Spinal cord (tissue), 10 donors: ENCODE data around the gene CAPN14. TPM values are rescaled to one million over a fixed set of nuclear protein-coding genes. Genes with fewer than 3 reads are reported as not detected.

Experiments used
- DNase-seq, 6 donors: peaks; one replicate each; pipeline versions ENCODE4 v3.0.0 to v3.0.0-alpha.2; 2013 to 2015; ENCODE audit warnings: low spot score in 6 of 6, low read depth in 4 of 6
- H3K27ac ChIP-seq: one replicate; pipeline ENCODE4 v1.5.1; 2013; ENCODE audit warnings: low read depth, low read length, control low read depth
- H3K27me3 ChIP-seq: one replicate; pipeline ENCODE4 v1.6.1; 2013; ENCODE audit warnings: low read length; ENCODE audit not compliant: control insufficient read depth, insufficient read depth
- H3K36me3 ChIP-seq: one replicate; pipeline ENCODE4 v1.6.1; 2013; ENCODE audit warnings: low read length; ENCODE audit not compliant: control insufficient read depth, insufficient read depth
- H3K4me1 ChIP-seq: one replicate; pipeline ENCODE4 v1.6.1; 2013; ENCODE audit warnings: low read length; ENCODE audit not compliant: control insufficient read depth, insufficient read depth
- H3K4me3 ChIP-seq: one replicate; pipeline ENCODE4 v1.5.1; 2013; ENCODE audit warnings: low read depth, low read length, control low read depth
- H3K9me3 ChIP-seq: one replicate; pipeline ENCODE4 v1.6.1; 2013; ENCODE audit warnings: low read length; ENCODE audit not compliant: control insufficient read depth, insufficient read depth
- WGBS: methylation state at CpG from one replicate; pipeline ENCODE4 v1.1.5; 2013; ENCODE audit warnings: missing lambda C conversion rate; ENCODE audit not compliant: insufficient coverage; 5-methylcytosine and 5-hydroxymethylcytosine counted together
- polyA plus RNA-seq, 2 donors: library from polyadenylated mRNA; unstranded; fragments of 120-200 nt; gene quantifications; one replicate each; pipeline ENCODE4 v1.2.1, GENCODE V29; 2013; ENCODE audit not compliant: insufficient read length in 2 of 2
- total RNA-seq, 2 donors: library from RNA; depleted of rRNA in 1 of 2; stranded (reverse); fragments of 120-200 nt in 1 of 2; fragments of >200 nt in 1 of 2; gene quantifications; one replicate each; pipeline versions ENCODE4 v1.2.3 to v1.2.4, GENCODE V29; 2013 to 2014
- donor health status: healthy.

The CAPN14 gene
- total and polyA plus RNA-seq, 4 donors: 0.28 to 0.63 (median 0.51) TPM

GRCh38 chr2:31254237-31255203 is 37.2 kb upstream of the CAPN14 start:
- peak in 1 of 6 donors; percentile 62 for DNase-seq
- peaks cover 27% of the 10 kb centered on the region for H3K4me1 ChIP-seq
- 80% methylated on average over 15 of the region's 19 CpGs for WGBS
- H3K9me3 ChIP-seq: no peaks in the 10 kb centered on the region
- no peak overlapping the region for H3K4me3 ChIP-seq
- peaks cover 49% of the 10 kb centered on the region for H3K36me3 ChIP-seq
- no peaks in the 10 kb centered on the region for H3K27me3 ChIP-seq
- no peak overlapping the region for H3K27ac ChIP-seq

DNA sequence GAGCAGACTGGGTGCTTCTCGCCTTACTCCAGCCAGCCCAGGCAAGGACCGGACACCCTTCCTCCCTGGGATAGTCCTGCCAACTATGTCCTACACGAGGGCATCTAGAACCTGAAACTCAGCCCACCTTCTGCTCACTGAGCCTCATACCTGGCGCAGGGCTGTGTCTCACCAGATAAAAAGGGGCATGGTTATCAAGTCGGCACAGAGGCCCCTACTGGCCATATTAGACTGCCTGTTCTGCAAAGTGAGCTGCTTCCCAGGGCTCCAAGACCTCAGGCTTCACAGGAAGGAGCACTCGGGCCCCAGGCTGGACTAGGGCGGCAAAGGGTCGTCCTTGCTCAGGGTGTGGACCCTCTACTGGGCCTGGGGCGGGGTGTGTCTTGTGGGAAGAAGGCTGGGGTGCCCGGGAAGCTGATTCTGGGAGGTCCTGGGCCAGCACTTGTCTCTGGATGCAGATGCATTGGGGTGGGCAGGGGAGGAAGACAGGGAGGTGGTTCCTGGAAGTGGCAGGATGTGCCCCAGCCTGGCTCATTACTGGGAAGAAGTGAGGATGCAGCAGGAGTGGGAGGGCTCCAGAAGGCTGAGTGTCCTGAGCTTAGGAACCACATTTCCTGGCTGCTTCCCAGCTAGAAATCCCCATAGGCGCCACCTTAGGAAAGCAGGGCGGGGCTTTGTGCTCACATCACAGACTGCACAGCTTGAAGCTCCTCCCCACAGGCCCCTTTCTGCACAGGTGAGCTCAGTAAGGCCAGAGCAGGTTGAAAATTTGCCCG is 36.2 kb upstream of the CAPN14 start:
- Histone ChIP-seq H3K4me1 (peaks cover 27% of the 10 kb centered on the region), H3K4me3 (no peak overlapping the region), H3K9me3 (no peaks in the 10 kb centered on the region), H3K27me3 (no peaks in the 10 kb centered on the region), H3K27ac (no peak overlapping the region), H3K36me3 (peaks cover 55% of the 10 kb centered on the region)
- 87% methylated on average over 12 of the region's 13 CpGs for WGBS
- DNase-seq: no peak

DNA sequence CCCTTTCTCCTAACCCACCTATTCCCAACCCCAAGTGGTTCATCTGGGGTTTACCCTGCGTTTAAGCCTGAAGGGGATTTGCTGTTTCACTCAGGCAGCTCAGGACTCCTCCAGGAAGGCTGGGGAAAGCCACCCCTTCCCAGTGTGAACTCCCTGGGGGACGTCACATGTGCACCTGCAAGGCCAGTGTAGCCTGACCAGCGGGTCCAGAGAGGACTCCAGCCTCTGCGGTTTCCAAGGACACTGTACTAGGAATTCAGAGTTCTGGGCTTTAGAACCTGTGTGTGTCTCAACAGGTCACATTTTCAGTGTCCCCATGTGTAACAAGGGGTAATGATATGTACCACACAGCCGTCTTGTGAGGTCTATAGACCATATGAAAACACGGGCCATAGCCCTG is 34.5 kb upstream of the CAPN14 start:
- Histone ChIP-seq H3K4me1 (peaks cover 20% of the 10 kb centered on the region), H3K9me3 (no peaks in the 10 kb centered on the region), H3K27ac (no peak overlapping the region), H3K36me3 (peaks cover 54% of the 10 kb centered on the region), H3K4me3 (no peak overlapping the region), H3K27me3 (no peaks in the 10 kb centered on the region)
- DNase-seq: no peak
- 93% methylated on average over 4 of the region's 6 CpGs for whole genome bisulfite sequencing

DNA sequence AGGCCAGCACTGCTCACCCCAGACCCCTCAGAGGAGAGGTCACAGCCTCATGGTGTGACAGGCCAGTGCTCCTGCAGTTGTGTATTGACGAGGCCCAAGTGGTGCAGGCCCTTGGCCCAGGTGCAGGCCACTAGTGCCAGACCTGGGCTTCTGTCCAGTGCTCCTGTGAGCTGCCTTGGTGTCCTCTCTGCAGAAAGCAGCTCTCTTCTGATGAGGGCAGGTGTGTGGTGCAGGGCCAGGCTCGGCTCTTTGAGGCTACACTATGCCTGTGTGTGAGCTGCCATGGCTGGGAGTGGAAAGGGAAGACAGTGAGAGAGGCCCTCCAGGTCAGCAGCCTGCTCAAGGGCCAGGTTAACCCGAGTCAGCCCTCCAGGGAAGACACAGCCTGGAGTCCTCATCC is 33.7 kb upstream of the CAPN14 start:
- Histone ChIP-seq H3K27ac (no peak overlapping the region), H3K4me3 (no peak overlapping the region), H3K4me1 (peaks cover 18% of the 10 kb centered on the region), H3K36me3 (peaks cover 56% of the 10 kb centered on the region), H3K27me3 (no peaks in the 10 kb centered on the region), H3K9me3 (no peaks in the 10 kb centered on the region)
- 74% methylated on average over 3 of the region's 3 CpGs for WGBS
- DNase-seq: no peak

DNA sequence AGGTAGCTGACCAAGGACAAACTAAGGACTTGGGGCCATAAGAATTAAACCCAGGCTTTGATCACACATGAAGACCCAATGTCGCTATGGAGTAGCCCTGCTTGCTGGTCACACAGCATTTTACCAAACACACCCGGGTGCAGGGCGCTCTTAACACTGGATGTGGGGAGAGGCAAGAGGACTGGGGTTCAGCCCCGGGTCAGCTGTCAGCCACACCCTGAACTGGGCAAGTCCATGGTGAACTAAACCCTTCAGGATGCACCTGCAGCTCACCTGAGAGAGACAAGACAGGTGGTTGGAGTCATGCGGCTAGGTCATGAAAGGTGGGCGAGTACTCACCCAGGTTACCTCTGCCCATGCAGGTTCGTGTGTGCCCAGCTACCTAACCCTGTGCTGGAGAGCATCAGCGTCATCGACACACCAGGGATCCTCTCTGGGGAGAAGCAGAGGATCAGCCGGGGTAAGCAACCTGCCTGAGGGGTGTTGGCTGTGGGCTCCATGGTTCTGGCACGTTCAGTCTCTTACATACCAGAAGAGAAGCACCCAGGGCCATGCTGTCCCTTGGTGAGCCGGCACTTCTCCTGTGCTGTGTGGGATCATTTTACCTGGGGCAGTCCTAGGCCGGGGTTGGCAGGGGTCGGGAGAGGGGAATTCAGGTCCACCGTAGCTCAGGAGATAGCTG is 31.8 kb upstream of the CAPN14 start:
- 98% methylated on average over 12 of the region's 15 CpGs for WGBS
- Histone ChIP-seq H3K27ac (no peak overlapping the region), H3K4me3 (no peak overlapping the region), H3K4me1 (peaks cover 2% of the 10 kb centered on the region), H3K9me3 (no peaks in the 10 kb centered on the region), H3K27me3 (no peaks in the 10 kb centered on the region), H3K36me3 (peaks cover 55% of the 10 kb centered on the region)
- DNase-seq: no peak

DNA sequence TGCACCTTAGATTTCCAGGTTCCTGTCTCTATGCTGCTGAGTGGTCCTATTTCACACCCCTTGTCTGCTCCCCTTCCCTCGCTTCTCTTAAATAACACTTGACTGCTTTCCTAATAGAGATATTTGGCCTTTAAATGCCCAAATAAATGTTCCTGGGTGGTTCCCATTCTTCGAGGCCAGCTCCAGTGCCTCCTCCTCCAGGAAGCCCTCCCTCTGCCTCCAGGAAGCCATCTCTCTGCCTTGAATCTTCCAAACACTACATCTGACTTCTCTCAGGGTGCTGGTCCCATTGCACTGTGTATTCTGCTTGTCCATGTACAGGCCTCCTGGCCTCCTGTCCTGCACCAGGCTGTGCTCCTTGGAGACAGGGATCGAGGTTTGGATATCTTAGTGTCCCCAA is 30.8 kb upstream of the CAPN14 start:
- DNase-seq: no peak
- Histone ChIP-seq H3K36me3 (peaks cover 51% of the 10 kb centered on the region), H3K9me3 (no peaks in the 10 kb centered on the region), H3K27ac (no peak overlapping the region), H3K27me3 (no peaks in the 10 kb centered on the region), H3K4me3 (no peak overlapping the region), H3K4me1 (no peaks in the 10 kb centered on the region)
- 100% methylated on average over 3 of the region's 3 CpGs for WGBS

DNA sequence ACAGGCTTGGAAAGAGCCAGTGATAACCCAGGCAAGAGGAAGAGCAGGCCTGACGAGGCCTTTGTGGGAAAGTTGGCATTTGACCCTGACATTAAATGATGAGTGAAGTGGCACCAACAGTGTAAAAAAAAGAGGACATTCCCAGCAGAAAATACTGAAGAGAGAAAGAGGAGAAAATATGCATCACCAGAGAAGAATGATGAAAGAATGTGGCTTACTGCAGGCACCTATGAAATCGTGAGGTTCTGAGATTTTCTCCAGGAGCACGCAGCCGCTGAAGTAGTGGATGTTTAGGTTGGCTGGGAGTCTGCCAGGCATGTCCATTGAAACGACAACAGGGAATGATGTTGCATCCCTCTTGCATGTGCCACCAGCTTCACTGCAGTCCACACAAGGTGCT is 30.4 kb upstream of the CAPN14 start:
- H3K4me1 ChIP-seq: no peaks in the 10 kb centered on the region
- WGBS: 84% methylated on average over 5 of the region's 5 CpGs
- H3K27ac ChIP-seq: no peak overlapping the region

DNA sequence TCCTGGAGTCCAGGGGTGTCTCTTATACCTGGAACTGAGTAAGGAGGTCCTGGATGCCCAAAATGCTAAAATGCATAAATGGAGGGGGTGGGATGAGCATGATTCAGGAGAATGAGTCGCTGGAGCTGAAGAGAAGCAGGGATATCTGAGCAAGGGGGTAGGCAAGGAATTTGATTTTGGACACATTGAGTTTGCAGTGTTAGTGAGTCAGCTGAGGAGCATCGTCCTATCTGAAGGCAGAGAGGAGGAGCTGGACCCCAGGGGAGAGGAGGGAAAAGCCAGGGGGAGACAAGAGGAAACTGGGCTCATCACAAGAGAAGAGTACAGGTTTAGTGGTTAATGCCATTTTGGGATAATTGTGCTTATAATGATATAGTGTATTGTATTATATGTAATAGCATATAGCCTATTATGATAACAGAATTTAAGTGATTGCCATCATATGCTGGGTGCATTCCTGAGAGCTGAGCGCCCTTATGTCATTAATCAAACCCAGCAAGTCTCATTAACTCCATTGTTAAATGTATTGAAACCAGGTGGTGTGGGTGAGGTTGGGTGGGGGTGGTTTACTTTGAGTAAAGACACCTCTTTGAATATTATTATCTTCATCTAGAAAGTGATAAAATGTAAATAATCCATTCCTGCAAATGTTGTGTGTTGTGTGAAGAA is 29.0 kb upstream of the CAPN14 start:
- H3K27ac ChIP-seq: no peak overlapping the region
- no peak for DNase-seq
- no peaks in the 10 kb centered on the region for H3K27me3 ChIP-seq
- H3K36me3 ChIP-seq: peaks cover 37% of the 10 kb centered on the region
- no peak overlapping the region for H3K4me3 ChIP-seq
- no peaks in the 10 kb centered on the region for H3K9me3 ChIP-seq
- peaks cover 8% of the 10 kb centered on the region for H3K4me1 ChIP-seq
- WGBS: 84% methylated on average over 2 of the region's 3 CpGs

More for the DNA sequence above, 30.4 kb upstream of the CAPN14 start:
- H3K9me3 ChIP-seq: no peaks in the 10 kb centered on the region
- H3K36me3 ChIP-seq: peaks cover 46% of the 10 kb centered on the region
- DNase-seq: no peak
- H3K27me3 ChIP-seq: no peaks in the 10 kb centered on the region
- H3K4me3 ChIP-seq: no peak overlapping the region

DNA sequence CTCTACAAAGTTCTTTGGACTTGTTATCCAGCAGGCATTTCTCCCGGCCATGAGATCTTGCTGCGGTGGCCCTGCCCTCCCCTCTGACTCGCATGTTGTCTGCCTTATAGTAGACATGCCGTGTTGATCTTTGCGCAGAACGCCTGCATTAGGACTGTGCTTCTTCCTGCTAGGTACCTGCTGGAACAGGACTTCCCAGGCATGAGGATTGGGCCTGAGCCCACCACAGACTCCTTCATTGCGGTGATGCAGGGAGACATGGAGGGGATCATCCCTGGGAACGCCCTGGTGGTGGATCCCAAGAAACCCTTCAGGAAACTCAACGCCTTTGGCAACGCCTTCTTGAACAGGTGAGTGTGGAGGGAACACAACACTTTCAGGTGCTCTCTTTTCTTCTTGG is 26.8 kb upstream of the CAPN14 start:
- Histone ChIP-seq H3K9me3 (no peaks in the 10 kb centered on the region), H3K27ac (no peak overlapping the region), H3K27me3 (no peaks in the 10 kb centered on the region), H3K4me1 (peaks cover 29% of the 10 kb centered on the region), H3K4me3 (no peak overlapping the region), H3K36me3 (peaks cover 27% of the 10 kb centered on the region)
- DNase-seq: no peak
- 99% methylated on average over 7 of the region's 10 CpGs for WGBS
